Measurements from ENCODE around the gene VANGL2. TPM values are rescaled to one million over a fixed set of nuclear protein-coding genes. Genes with fewer than 3 reads are reported as not detected.

The VANGL2 gene
- total RNA-seq, 1 donor from 2014 or later = 0.41 TPM

DNA sequence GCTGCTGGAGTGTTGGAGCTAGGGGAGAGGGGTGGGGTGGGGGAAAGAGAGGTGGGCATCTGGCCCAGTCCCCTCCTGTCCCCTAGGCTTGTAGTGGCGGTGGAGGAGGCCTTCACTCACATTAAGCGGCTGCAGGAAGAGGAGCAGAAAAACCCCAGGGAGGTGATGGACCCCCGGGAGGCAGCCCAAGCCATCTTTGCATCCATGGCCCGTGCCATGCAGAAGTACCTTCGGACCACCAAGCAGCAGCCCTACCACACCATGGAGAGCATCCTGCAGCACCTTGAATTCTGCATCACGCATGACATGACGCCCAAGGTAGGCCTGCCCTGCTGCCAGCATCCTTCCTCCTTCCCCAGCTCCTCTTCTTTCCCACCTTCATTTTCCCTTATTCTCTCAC, 23.6 kb downstream of the VANGL2 start:
- DNase-seq (ENCODE audit: extremely low read depth, low read depth, low spot score) = no peak

DNA sequence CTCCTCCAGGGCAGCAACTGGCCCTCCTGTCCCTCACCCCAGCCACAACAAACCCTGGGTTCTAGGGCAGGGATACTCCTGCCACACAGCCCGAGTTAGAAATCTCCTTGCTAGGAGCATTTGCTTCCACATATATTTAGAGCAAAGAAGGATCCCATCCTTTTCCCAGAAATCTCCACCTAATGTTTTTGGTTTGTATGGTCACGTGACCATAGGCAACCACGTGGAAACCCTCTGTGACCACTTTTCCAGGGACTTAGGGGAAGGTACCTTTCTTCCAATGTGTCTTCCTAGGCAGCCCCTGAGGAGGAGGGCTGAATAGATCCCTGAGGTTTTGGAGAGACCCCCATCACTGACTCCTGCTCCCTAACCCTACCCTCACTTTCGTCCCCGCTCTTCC, 25.5 kb downstream of the VANGL2 start:
- DNase-seq (ENCODE audit: extremely low read depth, low read depth, low spot score) = no peak

DNA sequence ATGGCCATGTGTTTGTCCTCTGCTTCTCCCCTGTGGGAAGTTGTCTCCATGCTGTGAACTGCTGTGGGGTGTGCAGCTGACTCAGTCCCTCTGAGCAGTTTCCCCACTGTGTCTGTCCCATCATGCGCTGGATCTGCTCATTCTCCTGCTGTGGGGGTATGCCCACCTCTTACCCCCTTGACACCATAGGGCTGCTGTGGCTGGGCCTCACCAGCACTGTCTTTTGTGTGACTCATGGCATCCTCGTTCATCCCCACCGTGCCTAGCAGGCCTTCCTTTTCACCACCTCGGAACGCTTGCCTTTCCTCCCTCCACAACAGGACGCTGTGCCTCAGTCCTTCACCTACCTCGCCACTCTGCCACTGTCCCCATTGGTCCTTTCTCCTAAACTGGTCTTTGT, 27.3 kb downstream of the VANGL2 start:
- DNase-seq (ENCODE audit: extremely low read depth, low read depth, low spot score) = no peak

DNA sequence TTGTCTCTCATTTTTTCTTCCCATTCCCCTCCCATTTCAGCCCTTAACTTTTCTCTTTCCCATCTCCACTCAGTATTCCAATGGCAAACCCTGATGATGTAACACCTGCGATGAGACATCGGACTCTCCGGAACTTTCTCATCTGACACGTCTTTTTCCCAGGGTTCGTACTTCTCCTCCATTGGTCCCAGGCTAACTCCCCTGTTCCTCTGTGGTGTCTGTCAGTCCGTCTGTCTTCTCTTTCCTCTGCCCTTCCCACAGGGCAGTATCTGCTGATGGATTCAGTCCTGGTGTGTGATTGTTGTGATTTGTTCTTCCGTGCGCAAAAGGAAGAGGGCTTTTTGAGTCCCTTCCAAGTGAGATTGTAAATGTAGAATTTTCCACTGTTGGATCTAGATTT, 27.7 kb downstream of the VANGL2 start:
- no peak for DNase-seq (ENCODE audit: extremely low read depth, low read depth, low spot score)

DNA sequence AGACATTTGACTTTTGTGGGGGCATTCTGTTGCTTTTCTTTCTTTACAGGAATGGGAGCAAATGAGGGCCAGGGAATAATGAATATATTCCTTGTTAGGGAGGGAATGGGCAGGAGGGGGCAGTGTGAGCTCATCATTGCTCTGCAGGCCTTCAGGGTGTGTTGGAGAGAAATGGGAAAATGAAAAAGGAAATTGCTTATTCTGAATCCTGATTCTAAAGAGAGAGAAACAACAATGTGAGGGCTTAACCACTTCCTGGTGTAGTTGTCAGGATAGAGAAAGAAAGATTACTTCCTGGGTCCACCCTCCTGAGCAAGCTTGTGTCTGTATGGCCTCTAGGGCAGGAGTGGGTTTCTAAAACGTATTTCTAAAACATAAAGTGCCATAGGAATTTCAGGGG, 28.3 kb downstream of the VANGL2 start:
- peak; percentile 16 for DNase-seq (ENCODE audit: extremely low read depth, low read depth, low spot score)

DNA sequence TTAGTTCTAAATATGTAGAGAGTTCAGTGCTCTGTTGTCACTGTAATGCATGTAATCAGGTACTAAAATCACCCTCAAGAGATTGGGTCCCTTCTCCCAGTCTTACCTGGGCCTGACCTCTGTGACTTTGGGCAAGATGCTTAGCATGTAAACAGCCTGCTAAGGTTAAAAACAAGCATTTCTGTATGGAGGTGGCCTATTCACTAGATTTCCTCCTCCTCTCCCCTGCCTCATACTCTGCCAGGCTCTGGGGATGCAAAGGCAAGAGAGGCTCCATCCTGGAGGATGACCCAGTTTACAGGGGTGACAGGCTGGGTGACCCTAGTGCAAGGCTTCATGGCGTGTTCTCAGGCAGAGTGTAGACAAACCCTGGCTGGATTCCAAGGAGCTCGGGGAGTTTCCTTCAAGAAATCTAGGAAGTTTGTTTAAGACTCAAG, 28.8 kb downstream of the VANGL2 start:
- DNase-seq (ENCODE audit: extremely low read depth, low read depth, low spot score) = no peak

DNA sequence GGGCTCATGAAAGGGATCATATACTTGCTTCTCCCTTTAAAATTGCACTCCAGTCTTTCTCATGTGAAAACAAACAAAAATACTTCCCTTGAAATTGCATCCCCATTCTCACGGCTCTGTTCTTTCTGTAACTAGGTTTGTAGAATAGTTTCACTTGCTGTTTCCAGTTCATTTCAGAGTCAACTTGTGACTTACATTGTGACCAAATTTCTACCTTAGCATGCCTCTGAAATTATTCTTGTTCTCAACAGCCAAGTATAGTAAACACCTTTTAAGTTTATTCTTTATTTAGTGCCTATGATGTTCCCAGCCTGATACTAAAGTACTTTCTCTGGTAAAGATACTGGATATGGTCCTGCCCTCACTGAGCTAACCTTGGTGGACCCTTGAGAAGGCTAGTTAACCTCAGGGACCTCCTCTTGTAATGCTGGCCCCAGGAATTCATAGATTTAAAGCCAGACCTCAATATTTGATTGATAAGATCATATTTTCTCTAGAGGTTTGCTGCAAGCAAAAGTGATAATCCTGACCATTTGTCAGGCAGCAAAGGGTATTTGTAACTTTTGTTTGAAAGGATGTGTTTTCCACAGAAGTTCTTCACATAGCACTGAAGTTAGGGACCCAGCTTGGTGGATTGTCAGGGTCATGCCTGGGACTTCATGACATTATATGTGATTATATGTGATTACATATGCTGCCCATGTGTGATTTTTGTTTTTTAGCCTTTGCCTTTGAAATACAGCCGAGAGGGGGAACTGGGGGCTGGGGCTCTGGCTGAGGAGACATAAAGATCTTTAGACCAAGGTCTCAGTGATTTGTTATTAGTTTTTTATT, 29.6 kb downstream of the VANGL2 start:
- DNase-seq (ENCODE audit: extremely low read depth, low read depth, low spot score) = no peak

DNA sequence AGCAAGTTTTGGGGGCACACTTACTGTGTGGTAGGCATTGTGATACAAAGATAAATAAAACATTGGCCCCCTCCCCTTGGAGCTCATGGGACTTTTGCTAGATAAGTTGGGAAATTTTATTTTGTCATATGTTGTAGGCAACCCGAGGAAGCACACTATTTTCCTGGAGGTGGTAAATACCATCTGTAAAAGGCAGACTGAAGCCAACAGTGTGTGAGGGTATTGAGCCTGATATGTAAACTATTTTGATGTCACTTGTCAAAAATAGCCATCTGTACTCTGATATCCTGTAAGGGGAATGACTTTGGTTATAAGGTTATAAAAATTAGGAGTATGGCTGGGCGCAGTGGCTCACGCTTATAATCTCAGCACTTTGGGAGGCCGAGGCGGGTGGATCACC, 30.6 kb downstream of the VANGL2 start:
- no peak for DNase-seq (ENCODE audit: extremely low read depth, low read depth, low spot score)

DNA sequence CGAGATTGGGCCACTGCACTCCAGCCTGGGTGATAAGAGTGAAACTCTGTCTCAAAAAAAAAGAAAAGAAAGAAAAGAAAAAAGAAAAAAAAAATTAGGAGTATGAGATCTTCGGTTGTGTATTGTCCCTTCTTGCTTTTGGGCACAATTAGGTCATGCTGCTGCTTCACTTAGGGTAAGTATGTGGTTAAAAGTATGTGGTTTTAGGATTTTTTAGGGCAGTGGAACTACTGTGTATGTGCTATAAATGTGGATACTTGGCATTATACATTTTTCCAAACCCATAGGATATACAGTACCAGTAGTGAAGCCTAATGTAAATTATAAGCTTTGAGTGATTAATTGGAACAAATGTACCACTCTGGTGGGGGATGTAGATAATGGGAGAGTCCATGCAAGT, 31.2 kb downstream of the VANGL2 start:
- no peak for DNase-seq (ENCODE audit: extremely low read depth, low read depth, low spot score)

DNA sequence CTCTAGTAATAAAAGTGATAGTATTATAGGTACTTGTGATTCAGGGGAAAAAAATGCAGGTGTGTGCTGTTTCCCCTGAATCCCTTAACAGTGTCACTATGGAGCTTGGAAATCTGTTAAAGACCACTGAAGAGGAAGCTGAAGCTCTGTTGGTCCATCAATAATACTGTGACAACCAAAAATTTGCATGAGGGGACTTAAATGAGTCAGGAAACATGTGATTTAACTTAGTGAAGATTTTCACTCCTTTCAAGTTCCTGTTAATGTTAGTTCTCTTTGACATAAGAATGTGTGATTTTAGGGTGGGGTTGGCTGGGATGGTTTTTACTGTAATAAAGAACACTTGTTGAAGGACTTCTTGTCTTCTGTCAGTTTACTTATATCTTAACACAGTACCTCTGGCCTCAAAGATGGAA, 32.0 kb downstream of the VANGL2 start:
- no peak for DNase-seq (ENCODE audit: extremely low read depth, low read depth, low spot score)

DNA sequence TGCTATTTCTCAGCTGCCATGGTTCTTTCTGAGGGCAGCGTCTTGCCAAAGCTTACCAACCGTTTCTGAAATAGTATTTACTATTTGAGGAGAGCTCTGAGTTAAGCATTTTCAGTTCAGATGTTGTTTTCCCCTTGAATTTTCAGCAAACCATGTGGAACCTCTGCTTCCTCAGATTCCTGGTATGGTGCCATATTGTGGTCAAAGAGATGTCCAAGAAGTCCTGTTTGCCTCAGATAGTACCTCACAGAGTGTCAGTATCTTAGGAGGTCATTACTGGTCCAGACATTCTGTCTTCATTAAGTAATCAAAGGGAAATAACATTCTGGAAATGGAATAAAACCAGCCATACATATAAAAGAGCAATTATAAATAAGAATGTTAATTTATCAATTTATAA, 36.6 kb downstream of the VANGL2 start:
- no peak for DNase-seq (ENCODE audit: extremely low read depth, low read depth, low spot score)

DNA sequence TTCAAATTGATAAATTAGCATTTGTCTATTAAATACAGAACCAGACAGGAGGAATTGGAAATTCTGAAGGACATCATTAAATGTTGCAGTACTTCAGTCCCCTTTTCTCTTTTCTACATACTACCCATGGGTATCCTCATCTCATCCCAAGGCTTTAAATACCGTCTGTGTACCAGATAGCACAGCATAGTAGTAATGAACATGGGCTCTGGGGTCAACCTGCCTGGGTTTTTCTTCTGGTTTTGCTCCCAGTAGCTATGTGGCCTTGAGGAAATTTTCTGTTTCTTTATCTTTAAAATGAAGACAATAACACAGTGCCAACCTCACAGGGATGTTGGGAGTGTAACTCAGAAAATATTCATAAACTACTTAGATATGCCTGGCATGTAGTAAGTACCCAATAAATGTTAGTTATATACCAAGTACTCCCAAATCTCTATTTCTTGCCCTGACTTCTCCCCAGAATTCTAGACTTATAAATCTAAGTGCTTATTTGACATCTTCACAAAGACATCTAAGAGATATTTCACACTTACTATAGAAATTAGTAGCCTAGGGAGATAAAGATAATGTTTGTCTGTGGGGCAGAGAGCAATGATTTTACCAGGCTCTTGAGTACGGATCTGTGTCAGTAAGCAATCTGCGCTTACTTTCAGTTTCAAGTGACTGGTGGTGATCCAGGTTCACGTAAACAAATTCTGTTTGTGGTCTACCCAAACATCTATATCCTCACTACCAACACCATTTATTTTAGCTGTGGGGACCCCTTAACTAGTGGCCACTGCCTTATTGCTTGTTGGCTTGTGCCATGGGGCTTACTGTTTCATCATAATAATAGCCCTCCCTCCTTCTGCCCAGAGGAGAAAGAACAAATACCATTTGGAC, 37.3 kb downstream of the VANGL2 start:
- DNase-seq (ENCODE audit: extremely low read depth, low read depth, low spot score) = no peak

DNA sequence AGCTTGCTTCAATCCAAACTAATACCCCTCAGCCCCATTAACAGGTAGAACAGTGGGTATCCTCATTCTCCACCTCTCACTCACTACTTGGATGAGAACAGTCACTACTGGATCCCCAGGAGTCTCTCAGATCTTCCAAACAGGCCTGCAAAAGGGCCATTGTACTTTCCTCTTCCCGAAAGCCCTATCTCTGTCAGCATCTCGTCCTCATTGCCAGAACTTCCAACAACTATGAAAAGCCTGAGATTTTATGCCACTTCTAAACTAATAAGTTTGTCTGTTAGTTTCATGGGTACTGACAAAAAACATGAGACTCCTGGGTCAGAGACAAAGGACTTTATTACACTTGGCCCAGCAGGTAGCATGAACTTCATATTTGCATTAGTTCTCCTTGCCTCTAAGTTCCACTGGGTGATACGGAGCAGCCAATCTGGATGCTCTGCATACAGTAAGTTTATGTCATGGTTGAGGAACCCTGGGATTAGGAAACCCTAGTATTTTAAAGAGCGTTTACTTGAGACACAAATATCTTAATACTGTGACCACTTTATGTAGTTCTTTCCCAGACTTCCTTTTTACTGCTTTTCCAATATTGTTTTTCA, 38.1 kb downstream of the VANGL2 start:
- DNase-seq (ENCODE audit: extremely low read depth, low read depth, low spot score) = no peak

DNA sequence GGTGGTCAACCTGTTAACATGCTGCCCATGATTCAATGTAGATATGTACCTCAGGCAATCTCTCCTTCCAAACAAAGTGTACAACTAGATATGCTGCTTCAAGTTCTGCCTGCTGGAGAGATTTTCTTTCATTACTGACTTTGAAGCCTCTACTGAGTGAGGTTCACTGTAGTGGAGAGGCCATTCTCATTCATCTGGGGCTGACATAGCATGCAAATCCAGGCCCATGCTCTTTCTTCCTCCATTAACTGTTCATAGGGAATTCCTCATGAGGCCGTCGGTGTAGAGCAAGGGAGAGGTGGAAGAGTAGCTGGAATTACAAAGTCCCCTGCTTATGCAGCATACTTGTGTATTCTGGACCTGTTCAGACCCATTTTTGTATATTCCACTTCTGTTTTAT, 38.6 kb downstream of the VANGL2 start:
- no peak for DNase-seq (ENCODE audit: extremely low read depth, low read depth, low spot score)

DNA sequence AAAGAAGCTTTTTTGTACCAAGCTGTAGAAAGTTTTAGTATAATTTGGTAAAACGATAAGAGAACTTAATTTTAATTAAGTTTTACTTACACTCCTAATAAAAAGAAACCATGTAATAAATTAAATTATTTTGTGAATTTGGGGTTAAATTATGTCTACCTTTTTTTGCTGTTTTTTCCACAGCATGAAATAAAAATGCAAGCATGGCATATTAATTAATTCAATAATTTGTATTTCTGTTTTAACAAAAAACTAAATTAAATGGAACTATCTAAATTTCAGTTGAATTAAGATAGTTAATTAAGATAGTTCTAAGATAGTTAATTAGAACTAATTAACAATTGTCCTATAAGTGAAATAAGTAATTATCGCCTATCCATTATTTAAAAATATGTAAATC, 39.4 kb downstream of the VANGL2 start:
- DNase-seq (ENCODE audit: extremely low read depth, low read depth, low spot score) = no peak

DNA sequence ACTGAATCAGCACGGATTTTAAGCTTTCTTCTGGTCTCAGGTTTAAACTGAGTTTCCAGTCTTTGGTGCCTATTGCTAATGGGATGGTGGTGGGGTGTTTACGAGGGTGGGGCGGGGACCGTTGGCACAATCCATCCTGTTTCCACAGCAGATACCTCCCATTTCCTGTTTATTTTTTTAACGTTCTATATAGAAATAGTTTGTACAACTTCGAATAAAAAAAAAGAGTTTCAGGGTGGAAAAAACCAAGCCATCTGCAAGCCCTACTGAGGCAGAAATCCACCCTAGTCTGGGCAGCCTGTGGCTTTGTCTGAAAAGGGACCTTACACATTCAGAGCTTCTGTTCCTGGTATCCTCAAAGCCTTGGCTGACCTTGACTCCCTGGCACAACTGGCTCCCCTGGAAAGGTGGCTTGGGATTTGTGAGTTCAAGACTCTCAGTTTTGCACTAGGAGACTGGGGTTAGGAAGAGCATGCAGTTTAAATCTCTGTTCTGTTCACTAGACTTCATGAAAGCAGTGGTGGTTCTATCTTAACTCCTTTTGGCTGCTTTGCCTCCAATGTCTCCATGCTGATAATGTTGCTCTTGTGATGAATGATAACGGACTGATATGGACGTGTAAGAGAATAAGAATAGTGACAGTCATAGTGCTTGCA, 46.7 kb downstream of the VANGL2 start:
- no peak for DNase-seq (ENCODE audit: extremely low read depth, low read depth, low spot score)

DNA sequence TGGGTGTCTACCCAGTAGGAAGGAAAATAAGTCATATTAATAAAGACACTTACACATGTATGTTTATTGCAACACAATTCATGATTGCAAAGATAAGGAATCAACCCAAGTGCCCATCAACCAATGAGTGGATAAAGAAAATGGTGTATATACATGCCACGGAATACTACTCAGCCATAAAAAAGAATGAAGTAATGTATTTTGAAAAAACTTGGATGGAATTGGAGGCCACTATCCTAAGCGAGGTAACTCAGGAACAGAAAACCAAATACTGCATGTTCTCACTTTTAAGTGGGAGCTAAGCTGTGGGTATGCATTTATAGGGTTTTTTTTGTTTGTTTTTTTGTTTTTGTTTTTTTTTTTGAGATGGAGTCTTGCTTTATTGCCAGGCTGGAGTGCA, 49.1 kb downstream of the VANGL2 start:
- DNase-seq (ENCODE audit: extremely low read depth, low read depth, low spot score) = no peak

DNA sequence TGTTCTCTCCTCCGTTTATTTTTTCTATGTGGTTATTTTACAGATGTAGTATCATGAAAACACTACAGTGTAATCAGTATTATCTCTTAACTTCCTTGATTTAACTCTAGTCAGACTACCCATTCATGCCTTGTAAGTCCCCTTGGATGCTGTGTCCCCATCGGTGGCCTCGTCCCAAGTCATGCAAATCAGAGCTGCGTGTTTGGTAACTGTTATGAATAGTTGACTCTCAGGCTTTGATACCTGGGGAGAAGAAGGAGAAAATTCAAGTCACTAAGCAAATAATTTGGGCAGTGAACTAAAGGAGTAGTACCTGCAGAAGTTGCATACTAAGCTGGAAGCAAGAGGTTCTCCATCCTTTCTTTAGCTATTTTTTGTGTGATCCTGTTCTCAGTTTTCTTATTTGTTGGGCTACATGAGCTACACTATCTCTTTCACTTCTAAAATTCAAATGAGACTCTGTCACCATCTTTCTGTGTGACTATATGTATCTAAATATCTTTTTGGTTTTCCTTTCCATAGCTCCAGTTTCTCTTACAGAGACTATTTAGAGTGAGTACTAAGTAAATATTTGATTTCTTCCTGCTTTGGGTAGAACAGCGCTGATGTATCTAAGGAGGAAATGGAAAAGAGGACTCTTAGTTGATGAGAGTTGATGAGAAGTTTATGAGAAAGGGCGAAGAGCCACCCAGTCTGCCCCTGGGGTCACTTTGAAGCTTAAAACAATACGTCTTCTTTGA, 50.9 kb downstream of the VANGL2 start:
- DNase-seq (ENCODE audit: extremely low read depth, low read depth, low spot score) = no peak

DNA sequence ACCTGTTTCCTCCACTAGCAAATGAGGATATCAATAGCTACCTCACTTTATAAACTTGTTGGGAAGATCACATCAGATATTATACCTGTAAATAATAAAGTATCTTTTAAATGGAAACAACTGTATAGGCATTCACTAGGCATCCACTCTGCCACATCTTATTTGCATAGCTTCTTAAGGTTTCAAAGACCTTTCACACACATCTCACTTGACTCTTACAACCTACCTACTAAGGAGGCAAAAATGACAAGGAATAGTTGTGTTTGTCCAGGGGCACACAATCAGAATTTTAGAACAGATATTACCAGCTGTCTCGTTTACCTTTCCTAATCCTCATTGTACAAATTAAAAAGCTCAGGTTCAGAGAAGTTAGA, 51.5 kb downstream of the VANGL2 start:
- no peak for DNase-seq (ENCODE audit: extremely low read depth, low read depth, low spot score)

DNA sequence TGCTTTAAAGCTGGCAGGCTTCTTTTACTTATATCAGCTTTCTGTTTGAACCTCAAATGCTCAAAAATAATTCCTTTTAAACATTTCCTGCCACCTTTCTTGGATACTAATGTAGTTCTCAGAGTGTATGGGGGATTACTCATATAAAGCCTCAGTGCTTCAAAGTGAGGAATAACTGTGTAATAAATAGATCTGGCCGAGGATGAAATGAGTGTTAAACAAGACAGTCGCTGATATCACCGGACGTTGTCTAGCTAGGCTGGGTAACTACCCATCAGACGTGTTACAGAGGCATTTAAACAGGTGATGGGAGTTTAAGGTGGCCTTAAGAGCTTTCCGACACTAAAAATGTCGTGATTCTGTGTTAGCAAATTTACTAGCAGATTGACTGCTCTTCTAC, 53.1 kb downstream of the VANGL2 start:
- DNase-seq (ENCODE audit: extremely low read depth, low read depth, low spot score) = no peak

Measured in glomerular endothelial cell (primary cell).